Measurements from ENCODE around the gene FZD2. TPM values are rescaled to one million over a fixed set of nuclear protein-coding genes. Genes with fewer than 3 reads are reported as not detected.

FZD2 gene
- total and polyA plus RNA-seq, 2 of the 8 experiments (the other 6 are each of a cell fraction or from before 2014, with no cell fraction given), result 17.6 to 86.7 TPM

DNA sequence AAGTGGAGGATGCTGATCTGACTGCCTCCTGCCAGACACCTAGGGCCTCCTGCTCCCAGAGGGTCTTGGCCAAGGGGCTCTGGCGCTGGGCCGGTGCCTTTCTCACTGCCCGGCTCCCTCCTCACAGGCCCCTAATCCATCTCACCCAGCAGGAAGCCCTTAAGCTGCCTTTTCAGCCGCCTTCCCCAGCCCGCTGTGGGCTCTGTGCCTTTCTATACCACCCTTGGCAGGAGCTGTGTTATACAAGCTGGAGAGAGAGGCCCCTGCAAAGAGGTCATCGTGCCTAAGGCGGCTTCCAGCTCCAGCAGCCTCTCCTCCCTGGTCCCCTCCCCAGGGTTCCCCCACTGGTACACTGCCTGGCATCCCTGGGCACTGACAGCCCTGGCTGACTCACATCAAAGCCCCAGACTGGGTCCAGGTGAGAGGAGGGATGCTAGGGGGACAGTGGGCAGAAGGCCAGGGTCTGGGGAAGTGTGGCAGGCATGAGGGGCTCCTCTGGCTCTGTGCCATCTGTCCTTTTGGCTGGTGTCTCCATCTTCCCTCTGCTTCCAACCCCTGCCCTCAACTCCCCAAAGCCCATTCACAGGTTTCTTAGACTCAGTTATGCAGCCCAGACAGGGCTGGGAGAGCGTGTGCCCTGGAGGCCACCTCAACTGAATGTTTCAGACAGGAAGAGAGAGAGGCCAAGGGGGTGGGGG, 15.3 kb upstream of the FZD2 start:
- Histone ChIP-seq H3K36me3 (ENCODE audit: control insufficient read depth in 2 of 4, insufficient read depth in 4 of 4, low read length in 3 of 4) (no peaks in the 10 kb centered on the region), H2BK5ac (ENCODE audit: low read depth, low read length) (peak overlapping the region; percentile 18; the same call in 1 of the 2 replicates), H3K4me3 (ENCODE audit: extremely low read depth in 1 of 4, insufficient read depth in 2 of 4, low read depth in 3 of 4, low read length in 4 of 4) (peak overlapping the region in 3 of 4 experiments; percentile 20 to 50 (median 29); a peak in 5 of 8 replicates), H2AFZ (ENCODE audit: low read length) (no peak overlapping the region), H2AK5ac (ENCODE audit: low read depth, low read length) (peak overlapping the region; percentile 68; the same call in 1 of the 2 replicates), H3K4me2 (ENCODE audit: insufficient read depth in 1 of 2, low read depth in 2 of 2, low read length in 2 of 2) (peak overlapping the region; percentile 69 to 87), H4K5ac (ENCODE audit: insufficient read length, low read depth, low read length) (no peak overlapping the region), H3K14ac (ENCODE audit: insufficient read length) (no peak overlapping the region), H3K27me3 (replicated peaks in 1 of 4; ENCODE audit: control insufficient read depth in 3 of 4, extremely low read depth in 1 of 4, insufficient read depth in 3 of 4, low read length in 3 of 4) (peaks cover 11 to 72% (median 41%) of the 10 kb centered on the region in 4 experiments), H3K23me2 (ENCODE audit: low read depth, low read length) (peaks cover 3% of the 10 kb centered on the region; the same call in 1 of the 2 replicates), H3K79me1 (ENCODE audit: low read depth, low read length) (no peaks in the 10 kb centered on the region; the same call in 1 of the 2 replicates), H3K9me3 (ENCODE audit: insufficient read depth in 2 of 2, low read depth in 1 of 2, low read length in 1 of 2) (no peaks in the 10 kb centered on the region), H3K9ac (replicated peaks in 1 of 4; ENCODE audit: extremely low read depth in 1 of 4, low read depth in 3 of 4, low read length in 3 of 4) (no peak overlapping the region), H3K23ac (ENCODE audit: insufficient read length) (no peak overlapping the region), H3K56ac (replicated peaks; ENCODE audit: insufficient read length, low read depth, low read length) (no peak overlapping the region), H4K20me1 (replicated peaks in 1 of 2; ENCODE audit: control insufficient read depth in 1 of 2, insufficient read depth in 2 of 2, low read length in 2 of 2) (no peaks in the 10 kb centered on the region), H4K8ac (ENCODE audit: extremely low read depth, insufficient read depth, low read length) (no peak overlapping the region), H2BK15ac (ENCODE audit: low read length) (no peak overlapping the region), H2BK20ac (ENCODE audit: low read length) (0 out of 2 replicates have a peak overlapping the region, but pooled peaks have one; percentile 48), H3K4ac (replicated peaks; ENCODE audit: insufficient read length, low read depth, low read length) (no peak overlapping the region), H3K4me1 (replicated peaks in 1 of 4; ENCODE audit: control insufficient read depth in 3 of 4, insufficient read depth in 4 of 4, low read length in 3 of 4) (peaks cover 25 to 52% (median 41%) of the 10 kb centered on the region in 4 experiments), H3K79me2 (ENCODE audit: control insufficient read depth in 1 of 2, insufficient read depth in 2 of 2, low read length in 2 of 2) (no peaks in the 10 kb centered on the region), H3K18ac (ENCODE audit: extremely low read depth, low read length) (peak overlapping the region; percentile 80; the same call in 1 of the 2 replicates), H2BK12ac (ENCODE audit: low read depth, low read length) (peak overlapping the region; percentile 78; the same call in 1 of the 2 replicates), H2BK120ac (replicated peaks; ENCODE audit: low read depth, low read length) (no peak overlapping the region), H3K27ac (ENCODE audit: low read depth, low read length) (no peak overlapping the region), H4K91ac (replicated peaks; ENCODE audit: insufficient read length, low read length) (peak overlapping the region; percentile 25)
- 0% methylated on average over 8 of the region's 8 CpGs; no CpG with 5 or more reads in 1 of the 2 experiments for WGBS, 2 experiments (ENCODE audit: extremely low coverage in 1 of 2, insufficient coverage in 1 of 2, insufficient read length in 1 of 2, insufficient replicate concordance in 2 of 2, low coverage in 1 of 2, low lambda C conversion rate in 2 of 2, missing lambda C conversion rate in 1 of 2)
- DNase-seq (ENCODE audit: low read depth in 1 of 2, low spot score in 2 of 2) (peak in 1 of 2 experiments; percentile 77), FAIRE-seq (peak; percentile 52)
- ChIA-PET POLR2A (ENCODE audit: partially characterized antibody) (interaction anchor here (0.6 to 14.7 kb wide), 9 partner anchors 8 to 93 kb away, joined by 3 to 219 read pairs (median 5); partner anchors contain the start of gene FZD2), CTCF (ENCODE audit: partially characterized antibody) (interaction anchor here (0.6 to 3.9 kb wide), 7 partner anchors 9 to 197 kb away, joined by 3 to 18 read pairs (median 4); partner anchors contain the start of gene GRN)
- TF ChIP-seq TCF12 (IDR thresholded peaks at IDR 0.05; ENCODE audit: low read depth, low read length), result peak; percentile 69; the same call in 1 of the 2 replicates
- 0 out of 2 replicates have a peak, but pooled peaks have one; percentile 28 for TF ChIP-seq TEAD4 (IDR thresholded peaks at IDR 0.05; ENCODE audit: low read depth, low read length)
- peak; percentile 62; the same call in 1 of the 2 replicates for TF ChIP-seq KDM1A (IDR thresholded peaks at IDR 0.05; ENCODE audit: borderline replicate concordance, low read length)
- TF ChIP-seq, protein P1, sequence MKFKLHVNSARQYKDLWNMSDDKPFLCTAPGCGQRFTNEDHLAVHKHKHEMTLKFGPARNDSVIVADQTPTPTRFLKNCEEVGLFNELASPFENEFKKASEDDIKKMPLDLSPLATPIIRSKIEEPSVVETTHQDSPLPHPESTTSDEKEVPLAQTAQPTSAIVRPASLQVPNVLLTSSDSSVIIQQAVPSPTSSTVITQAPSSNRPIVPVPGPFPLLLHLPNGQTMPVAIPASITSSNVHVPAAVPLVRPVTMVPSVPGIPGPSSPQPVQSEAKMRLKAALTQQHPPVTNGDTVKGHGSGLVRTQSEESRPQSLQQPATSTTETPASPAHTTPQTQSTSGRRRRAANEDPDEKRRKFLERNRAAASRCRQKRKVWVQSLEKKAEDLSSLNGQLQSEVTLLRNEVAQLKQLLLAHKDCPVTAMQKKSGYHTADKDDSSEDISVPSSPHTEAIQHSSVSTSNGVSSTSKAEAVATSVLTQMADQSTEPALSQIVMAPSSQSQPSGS (IDR thresholded peaks at IDR 0.05; ENCODE audit: low read length), result peak; percentile 76
- TF ChIP-seq SP1 (IDR thresholded peaks at IDR 0.05; ENCODE audit: low read depth, low read length), result peak; percentile 55; the same call in 1 of the 2 replicates
- TF ChIP-seq POLR2AphosphoS5 (IDR thresholded peaks at IDR 0.05; ENCODE audit: low read depth, low read length), result peak; percentile 65
- peak; percentile 19 for TF ChIP-seq HDAC6 (IDR thresholded peaks at IDR 0.05; ENCODE audit: low read depth, low read length)
- peak in 1 of 2 experiments; percentile 39; a peak in 1 of 4 replicates for TF ChIP-seq SIN3A (conservative IDR thresholded peaks at IDR 0.05 in 1 of 2, IDR thresholded peaks at IDR 0.05 in 1 of 2; ENCODE audit: low read depth in 1 of 2, low read length in 2 of 2)
- TF ChIP-seq EP300 (IDR thresholded peaks at IDR 0.05; ENCODE audit: borderline replicate concordance in 1 of 2, low read depth in 2 of 2, low read length in 2 of 2), result peak in 1 of 2 experiments; percentile 80; a peak in 1 of 3 replicates

All from H1 (cell line).